ENCODE data around the gene SLCO4A1.

SLCO4A1 gene

GRCh38 chr20:62598761-62599194 lies 43.5 kb upstream of the SLCO4A1 start:
- no peak for ATAC-seq

GRCh38 chr20:62599216-62600110 lies 42.8 kb upstream of the SLCO4A1 start:
- TF ChIP-seq ESRRG (CRISPR knock-in tag; IDR thresholded peaks at IDR 0.05) (no peak), ZNF565 (CRISPR knock-in tag; conservative IDR thresholded peaks at IDR 0.05; ENCODE audit: low read depth) (no peak), POU6F1 (CRISPR knock-in tag; IDR thresholded peaks at IDR 0.05; ENCODE audit: borderline replicate concordance, low read depth) (no peak), PATZ1 (CRISPR knock-in tag; IDR thresholded peaks at IDR 0.05; ENCODE audit: borderline replicate concordance) (no peak), GLIS3 (CRISPR knock-in tag; IDR thresholded peaks at IDR 0.05) (no peak), CSRNP3 (CRISPR knock-in tag; IDR thresholded peaks at IDR 0.05) (no peak), OSR1 (CRISPR knock-in tag; IDR thresholded peaks at IDR 0.05) (no peak)
- ATAC-seq: no peak

More at GRCh38 chr20:62598761-62599194, 43.5 kb upstream of the SLCO4A1 start:
- no peak for TF ChIP-seq ZNF70 (CRISPR knock-in tag; IDR thresholded peaks at IDR 0.05)
- TF ChIP-seq OSR1 (CRISPR knock-in tag; IDR thresholded peaks at IDR 0.05): no peak
- TF ChIP-seq BACH2 (CRISPR knock-in tag; IDR thresholded peaks at IDR 0.05; ENCODE audit: borderline replicate concordance): no peak
- TF ChIP-seq SNAI2 (CRISPR knock-in tag; IDR thresholded peaks at IDR 0.05): no peak
- TF ChIP-seq, protein P1, sequence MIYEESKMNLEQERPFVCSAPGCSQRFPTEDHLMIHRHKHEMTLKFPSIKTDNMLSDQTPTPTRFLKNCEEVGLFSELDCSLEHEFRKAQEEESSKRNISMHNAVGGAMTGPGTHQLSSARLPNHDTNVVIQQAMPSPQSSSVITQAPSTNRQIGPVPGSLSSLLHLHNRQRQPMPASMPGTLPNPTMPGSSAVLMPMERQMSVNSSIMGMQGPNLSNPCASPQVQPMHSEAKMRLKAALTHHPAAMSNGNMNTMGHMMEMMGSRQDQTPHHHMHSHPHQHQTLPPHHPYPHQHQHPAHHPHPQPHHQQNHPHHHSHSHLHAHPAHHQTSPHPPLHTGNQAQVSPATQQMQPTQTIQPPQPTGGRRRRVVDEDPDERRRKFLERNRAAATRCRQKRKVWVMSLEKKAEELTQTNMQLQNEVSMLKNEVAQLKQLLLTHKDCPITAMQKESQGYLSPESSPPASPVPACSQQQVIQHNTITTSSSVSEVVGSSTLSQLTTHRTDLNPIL (CRISPR knock-in tag; IDR thresholded peaks at IDR 0.05; ENCODE audit: low read depth): no peak
- TF ChIP-seq TSHZ2 (CRISPR knock-in tag; IDR thresholded peaks at IDR 0.05): no peak
- no peak for TF ChIP-seq ZFP3 (CRISPR knock-in tag; IDR thresholded peaks at IDR 0.05)
- no peak for TF ChIP-seq ESRRG (CRISPR knock-in tag; IDR thresholded peaks at IDR 0.05)
- no peak for TF ChIP-seq CSRNP3 (CRISPR knock-in tag; IDR thresholded peaks at IDR 0.05)
- TF ChIP-seq ISL1 (CRISPR knock-in tag; IDR thresholded peaks at IDR 0.05): no peak
- no peak for TF ChIP-seq CSDC2 (CRISPR knock-in tag; IDR thresholded peaks at IDR 0.05)

DNA sequence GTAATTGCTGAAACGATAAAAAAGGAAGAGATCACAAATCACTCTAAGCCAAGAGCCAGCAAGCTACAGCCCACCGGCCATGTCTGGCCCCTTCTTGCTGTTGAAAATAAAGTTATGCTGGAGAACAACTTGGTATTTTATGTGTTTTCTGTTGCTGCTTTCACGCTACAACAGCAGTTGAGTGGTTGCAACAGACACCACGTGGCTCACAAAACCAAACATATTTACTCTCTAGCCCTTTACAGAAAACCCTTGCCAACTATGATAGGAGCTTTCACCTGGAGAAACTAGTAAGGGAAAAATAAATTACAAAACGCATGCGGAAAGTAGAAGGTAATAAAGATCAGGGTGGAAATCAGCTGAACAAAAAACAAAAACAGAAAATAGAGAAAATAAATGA lies 41.1 kb upstream of the SLCO4A1 start:
- no peak for TF ChIP-seq GLIS3 (CRISPR knock-in tag; IDR thresholded peaks at IDR 0.05)
- no peak for TF ChIP-seq ZFP3 (CRISPR knock-in tag; IDR thresholded peaks at IDR 0.05)

More for the DNA sequence above, 41.1 kb upstream of the SLCO4A1 start:
- no peak for ATAC-seq
